Measurements from ENCODE around the gene PDPN.

DNA sequence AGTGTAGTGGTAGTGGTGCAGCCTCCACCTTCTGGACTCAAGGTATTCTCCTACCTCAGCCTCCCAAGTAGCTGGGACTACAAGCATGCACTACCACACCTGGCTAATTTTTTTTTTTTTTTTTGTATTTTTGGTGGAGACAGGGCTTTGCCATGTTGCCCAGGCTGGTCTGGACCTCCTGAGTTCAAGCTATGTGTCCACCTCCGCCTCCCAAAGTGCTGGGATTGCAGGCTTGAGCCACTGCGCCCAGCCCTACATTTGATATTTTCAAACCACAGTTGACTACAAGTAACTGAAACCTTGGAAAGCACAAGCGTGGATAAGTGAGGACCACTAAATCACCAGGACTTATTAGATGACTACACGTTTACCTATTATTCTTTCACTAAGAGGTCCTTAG lies 10.0 kb upstream of the PDPN start:
- TF ChIP-seq RERE (CRISPR knock-in tag; IDR thresholded peaks at IDR 0.05; ENCODE audit: borderline replicate concordance) (no peak), TEAD4 (IDR thresholded peaks at IDR 0.05; ENCODE audit: low read length) (no peak), TEAD4 (CRISPR knock-in tag; IDR thresholded peaks at IDR 0.05; ENCODE audit: borderline replicate concordance) (no peak), ZNF274 (IDR thresholded peaks at IDR 0.05; ENCODE audit: borderline replicate concordance, low read depth, low read length) (no peak), CTCF (IDR thresholded peaks at IDR 0.05 in 2 of 3, conservative IDR thresholded peaks at IDR 0.05 in 1 of 3; ENCODE audit: insufficient read depth in 2 of 3, low read depth in 1 of 3, low read length in 3 of 3) (no peak), TFE3 (CRISPR knock-in tag; IDR thresholded peaks at IDR 0.05) (no peak), MTA1 (IDR thresholded peaks at IDR 0.05; ENCODE audit: borderline replicate concordance) (no peak)

Data from K562 (cell line).